Spinal cord (tissue), 10 donors: ENCODE data around the gene CACNA1B. TPM values are rescaled to one million over a fixed set of nuclear protein-coding genes. Genes with fewer than 3 reads are reported as not detected.

Experiments
- DNase-seq, 6 donors: peaks; one replicate each; pipeline versions ENCODE4 v3.0.0 to v3.0.0-alpha.2; 2013 to 2015; ENCODE audit warnings: low spot score in 6 of 6, low read depth in 4 of 6
- H3K27ac ChIP-seq: one replicate; pipeline ENCODE4 v1.5.1; 2013; ENCODE audit warnings: low read depth, low read length, control low read depth
- H3K27me3 ChIP-seq: one replicate; pipeline ENCODE4 v1.6.1; 2013; ENCODE audit warnings: low read length; ENCODE audit not compliant: control insufficient read depth, insufficient read depth
- H3K36me3 ChIP-seq: one replicate; pipeline ENCODE4 v1.6.1; 2013; ENCODE audit warnings: low read length; ENCODE audit not compliant: control insufficient read depth, insufficient read depth
- H3K4me1 ChIP-seq: one replicate; pipeline ENCODE4 v1.6.1; 2013; ENCODE audit warnings: low read length; ENCODE audit not compliant: control insufficient read depth, insufficient read depth
- H3K4me3 ChIP-seq: one replicate; pipeline ENCODE4 v1.5.1; 2013; ENCODE audit warnings: low read depth, low read length, control low read depth
- H3K9me3 ChIP-seq: one replicate; pipeline ENCODE4 v1.6.1; 2013; ENCODE audit warnings: low read length; ENCODE audit not compliant: control insufficient read depth, insufficient read depth
- WGBS: methylation state at CpG from one replicate; pipeline ENCODE4 v1.1.5; 2013; ENCODE audit warnings: missing lambda C conversion rate; ENCODE audit not compliant: insufficient coverage; 5-methylcytosine and 5-hydroxymethylcytosine counted together
- polyA plus RNA-seq, 2 donors: library from polyadenylated mRNA; unstranded; fragments of 120-200 nt; gene quantifications; one replicate each; pipeline ENCODE4 v1.2.1, GENCODE V29; 2013; ENCODE audit not compliant: insufficient read length in 2 of 2
- total RNA-seq, 2 donors: library from RNA; depleted of rRNA in 1 of 2; stranded (reverse); fragments of 120-200 nt in 1 of 2; fragments of >200 nt in 1 of 2; gene quantifications; one replicate each; pipeline versions ENCODE4 v1.2.3 to v1.2.4, GENCODE V29; 2013 to 2014
- donor health status: healthy.

Gene CACNA1B
- total and polyA plus RNA-seq, 4 donors, result 6.2 to 24.6 (median 19.6) TPM

DNA sequence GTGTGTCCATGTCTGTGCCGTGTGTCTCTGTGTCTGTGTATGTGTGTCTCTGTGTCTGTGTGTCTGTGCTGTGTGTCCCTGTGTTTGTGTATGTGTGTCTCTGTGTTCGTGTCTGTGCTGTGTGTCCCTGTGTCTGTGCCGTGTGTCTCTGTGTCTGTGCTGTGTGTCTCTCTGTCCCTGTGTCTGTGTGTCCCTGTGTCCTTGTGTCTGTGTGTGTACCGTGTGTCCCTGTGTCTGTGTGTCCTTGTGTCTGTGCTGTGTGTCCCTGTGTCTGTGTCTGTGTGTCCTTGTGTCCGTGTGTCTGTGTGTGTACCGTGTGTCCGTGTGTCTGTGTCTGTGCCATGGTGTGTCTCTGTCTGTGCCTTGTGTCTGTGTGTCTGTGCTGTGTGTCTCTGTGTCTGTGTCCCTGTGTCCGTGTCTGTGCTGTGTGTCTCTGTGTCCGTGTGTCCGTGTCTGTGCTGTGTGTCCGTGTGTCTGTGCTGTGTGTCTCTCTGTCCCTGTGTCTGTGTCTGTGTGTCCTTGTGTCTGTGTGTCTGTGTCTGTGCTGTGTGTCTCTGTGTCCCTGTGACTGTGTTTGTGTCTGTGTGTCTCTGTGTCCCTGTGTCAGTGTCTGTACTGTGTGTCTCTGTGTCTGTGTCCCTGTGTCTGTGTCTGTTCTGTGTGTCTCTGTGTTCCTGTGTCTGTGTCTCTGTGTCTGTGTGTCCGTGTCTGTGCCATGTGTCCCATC is 23.2 kb downstream of the CACNA1B start:
- H3K9me3 ChIP-seq, result no peaks in the 10 kb centered on the region
- no peak overlapping the region for H3K27ac ChIP-seq
- H3K4me3 ChIP-seq, result no peak overlapping the region
- H3K36me3 ChIP-seq, result peaks cover 15% of the 10 kb centered on the region
- no peak for DNase-seq
- WGBS, result 94% methylated on average over 10 of the region's 12 CpGs
- H3K27me3 ChIP-seq, result no peaks in the 10 kb centered on the region
- peaks cover 10% of the 10 kb centered on the region for H3K4me1 ChIP-seq

GRCh38 chr9:137902646-137903045 is 25.1 kb downstream of the CACNA1B start:
- H3K27me3 ChIP-seq, result no peaks in the 10 kb centered on the region
- no peaks in the 10 kb centered on the region for H3K9me3 ChIP-seq
- WGBS, result 45% methylated on average over 2 of the region's 9 CpGs
- H3K27ac ChIP-seq, result no peak overlapping the region
- H3K36me3 ChIP-seq, result peaks cover 15% of the 10 kb centered on the region
- peaks cover 10% of the 10 kb centered on the region for H3K4me1 ChIP-seq
- no peak overlapping the region for H3K4me3 ChIP-seq
- DNase-seq, result no peak

DNA sequence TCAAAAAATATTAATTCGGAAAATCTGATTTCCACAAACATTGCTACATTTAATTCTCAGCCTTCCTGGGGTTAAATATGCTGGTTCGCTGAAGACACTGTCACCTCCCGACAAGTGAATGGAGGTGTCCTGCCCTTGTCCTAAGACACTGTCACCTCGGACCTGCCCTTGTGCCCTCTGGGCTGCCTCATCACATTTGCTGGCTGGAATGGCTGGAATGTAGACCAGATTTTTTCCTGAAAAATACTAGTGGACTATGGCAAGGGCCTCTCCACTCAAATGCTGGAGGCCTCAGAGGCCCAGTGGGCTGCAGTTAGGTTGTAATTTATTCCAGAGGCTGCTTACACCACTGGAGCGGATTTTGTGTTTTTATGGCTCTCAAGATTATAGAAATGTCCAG is 28.2 kb downstream of the CACNA1B start:
- Histone ChIP-seq H3K4me3 (no peak overlapping the region), H3K36me3 (peaks cover 2% of the 10 kb centered on the region), H3K27me3 (no peaks in the 10 kb centered on the region), H3K9me3 (no peaks in the 10 kb centered on the region), H3K27ac (no peak overlapping the region), H3K4me1 (no peaks in the 10 kb centered on the region)
- no peak for DNase-seq
- WGBS, result 85% methylated on average over 4 of the region's 5 CpGs

DNA sequence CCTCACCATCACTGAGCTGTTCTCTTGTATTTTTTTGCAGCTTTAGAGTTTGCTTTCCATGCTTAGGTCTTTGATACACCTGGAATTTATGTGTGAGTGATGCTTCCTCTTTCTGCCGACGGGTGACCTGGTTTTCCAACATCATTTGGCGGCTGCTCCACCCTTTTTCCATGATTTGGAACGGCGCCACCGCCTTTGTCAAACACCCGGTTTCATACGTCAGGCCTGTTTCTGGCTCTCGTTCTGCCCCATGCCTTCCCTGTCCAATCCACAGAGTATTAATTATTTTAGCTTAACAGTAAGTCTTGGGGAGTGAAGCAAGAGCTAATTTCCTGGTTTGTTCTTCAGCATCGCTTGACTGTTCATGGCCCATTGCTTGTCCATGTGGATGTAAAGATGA is 30.2 kb downstream of the CACNA1B start:
- Histone ChIP-seq H3K36me3 (no peaks in the 10 kb centered on the region), H3K9me3 (no peaks in the 10 kb centered on the region), H3K4me1 (no peaks in the 10 kb centered on the region), H3K4me3 (no peak overlapping the region), H3K27ac (no peak overlapping the region), H3K27me3 (no peaks in the 10 kb centered on the region)
- no peak for DNase-seq
- WGBS, result 87% methylated on average over 7 of the region's 10 CpGs

GRCh38 chr9:137912671-137913070 is 35.1 kb downstream of the CACNA1B start:
- H3K27me3 ChIP-seq, result no peaks in the 10 kb centered on the region
- no peak for DNase-seq

GRCh38 chr9:137913132-137913531 is 35.5 kb downstream of the CACNA1B start:
- Histone ChIP-seq H3K4me1 (no peaks in the 10 kb centered on the region), H3K36me3 (peaks cover 37% of the 10 kb centered on the region), H3K27ac (no peak overlapping the region), H3K9me3 (no peaks in the 10 kb centered on the region), H3K27me3 (no peaks in the 10 kb centered on the region), H3K4me3 (no peak overlapping the region)
- DNase-seq, result no peak
- WGBS, result 93% methylated on average over 3 of the region's 7 CpGs

More at GRCh38 chr9:137912671-137913070, 35.1 kb downstream of the CACNA1B start:
- 84% methylated on average over 2 of the region's 3 CpGs for WGBS
- H3K4me3 ChIP-seq, result no peak overlapping the region
- no peaks in the 10 kb centered on the region for H3K4me1 ChIP-seq
- no peaks in the 10 kb centered on the region for H3K9me3 ChIP-seq
- no peak overlapping the region for H3K27ac ChIP-seq
- H3K36me3 ChIP-seq, result peaks cover 32% of the 10 kb centered on the region

DNA sequence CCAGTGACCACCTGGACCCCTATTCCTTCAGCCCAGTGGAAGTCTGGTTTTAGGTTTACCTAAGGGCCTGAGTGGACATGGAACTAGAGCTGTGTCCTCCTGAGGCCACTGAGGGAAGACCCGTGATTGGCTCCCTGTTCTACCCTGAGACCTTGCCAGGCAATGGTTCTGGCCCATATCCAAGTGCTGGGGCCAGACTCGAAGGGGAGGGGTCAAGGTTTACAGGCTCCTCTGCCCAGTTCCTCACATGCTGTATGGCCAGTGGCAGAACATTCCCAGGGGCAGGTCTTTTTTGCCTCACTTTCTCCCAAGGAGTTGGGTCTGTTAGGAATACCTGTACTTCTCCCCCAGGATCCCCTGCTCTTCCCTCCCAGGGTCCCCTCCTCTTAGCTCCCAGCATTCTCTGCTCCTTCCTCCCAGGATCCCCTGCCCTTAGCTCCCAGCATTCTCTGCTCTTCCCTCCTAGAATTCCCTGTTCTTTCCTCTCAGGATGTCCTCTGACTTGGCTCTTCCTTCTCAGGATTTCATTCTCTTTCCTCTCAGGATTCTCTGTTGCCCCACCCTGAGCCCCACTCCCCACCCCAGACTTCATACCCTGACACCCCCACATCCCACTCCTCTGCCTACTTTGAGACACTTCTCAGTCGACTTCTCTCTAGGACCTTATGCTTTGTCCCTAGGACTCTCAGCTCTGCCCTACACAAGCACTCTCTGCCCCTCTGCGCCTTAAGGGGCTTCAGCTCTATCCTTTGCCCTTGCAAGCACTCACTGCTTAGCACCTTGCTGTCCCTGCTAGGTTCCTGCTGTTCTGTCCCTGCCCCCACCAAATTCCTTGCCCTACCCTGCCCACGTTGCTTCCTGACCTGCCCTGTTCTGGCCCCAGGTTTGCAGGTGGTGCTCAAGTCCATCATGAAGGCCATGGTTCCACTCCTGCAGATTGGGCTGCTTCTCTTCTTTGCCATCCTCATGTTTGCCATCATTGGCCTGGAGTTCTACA is 36.5 kb downstream of the CACNA1B start:
- H3K36me3 ChIP-seq, result peaks cover 45% of the 10 kb centered on the region
- no peaks in the 10 kb centered on the region for H3K9me3 ChIP-seq
- DNase-seq, result no peak
- no peaks in the 10 kb centered on the region for H3K27me3 ChIP-seq
- no peaks in the 10 kb centered on the region for H3K4me1 ChIP-seq
- 83% methylated on average over 5 of the region's 5 CpGs for WGBS
- no peak overlapping the region for H3K4me3 ChIP-seq
- no peak overlapping the region for H3K27ac ChIP-seq

- Histone ChIP-seq H3K36me3 (peaks cover 56% of the 10 kb centered on the region), H3K27ac (no peak overlapping the region), H3K27me3 (no peaks in the 10 kb centered on the region), H3K4me3 (no peak overlapping the region), H3K9me3 (no peaks in the 10 kb centered on the region), H3K4me1 (no peaks in the 10 kb centered on the region)
- 88% methylated on average over 11 of the region's 11 CpGs for WGBS
- DNase-seq, result no peak
These were observed 39.0 kb downstream of the CACNA1B start for GRCh38 chr9:137916540-137916939.

DNA sequence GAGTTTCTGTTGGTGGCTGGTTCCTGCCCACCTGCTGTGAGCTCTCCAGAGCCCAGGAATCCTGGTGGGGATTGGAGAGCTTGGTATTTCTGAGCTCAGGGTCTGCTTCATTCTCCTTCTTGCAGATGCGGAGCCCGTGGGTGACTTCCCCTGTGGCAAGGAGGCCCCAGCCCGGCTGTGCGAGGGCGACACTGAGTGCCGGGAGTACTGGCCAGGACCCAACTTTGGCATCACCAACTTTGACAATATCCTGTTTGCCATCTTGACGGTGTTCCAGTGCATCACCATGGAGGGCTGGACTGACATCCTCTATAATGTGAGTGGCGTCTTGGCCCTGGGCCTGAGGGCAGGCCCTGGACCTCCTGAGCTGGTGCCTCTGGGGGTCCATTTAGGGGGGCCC is 39.5 kb downstream of the CACNA1B start:
- Histone ChIP-seq H3K4me1 (no peaks in the 10 kb centered on the region), H3K27me3 (no peaks in the 10 kb centered on the region), H3K36me3 (peaks cover 59% of the 10 kb centered on the region), H3K27ac (no peak overlapping the region), H3K4me3 (no peak overlapping the region), H3K9me3 (no peaks in the 10 kb centered on the region)
- WGBS, result 96% methylated on average over 8 of the region's 8 CpGs
- DNase-seq, result no peak
